HG03469 (cell line): ENCODE measurements around the gene ATXN1.

Source experiments
- ATAC-seq: cut with Tn5 transposase; IDR thresholded peaks from one replicate; pipeline ENCODE4 v1.9.1; 2021; ENCODE audit warnings: mild to moderate bottlenecking, moderate library complexity, moderate number of reproducible peaks; ENCODE audit not compliant: unreplicated experiment

ATXN1 gene

DNA sequence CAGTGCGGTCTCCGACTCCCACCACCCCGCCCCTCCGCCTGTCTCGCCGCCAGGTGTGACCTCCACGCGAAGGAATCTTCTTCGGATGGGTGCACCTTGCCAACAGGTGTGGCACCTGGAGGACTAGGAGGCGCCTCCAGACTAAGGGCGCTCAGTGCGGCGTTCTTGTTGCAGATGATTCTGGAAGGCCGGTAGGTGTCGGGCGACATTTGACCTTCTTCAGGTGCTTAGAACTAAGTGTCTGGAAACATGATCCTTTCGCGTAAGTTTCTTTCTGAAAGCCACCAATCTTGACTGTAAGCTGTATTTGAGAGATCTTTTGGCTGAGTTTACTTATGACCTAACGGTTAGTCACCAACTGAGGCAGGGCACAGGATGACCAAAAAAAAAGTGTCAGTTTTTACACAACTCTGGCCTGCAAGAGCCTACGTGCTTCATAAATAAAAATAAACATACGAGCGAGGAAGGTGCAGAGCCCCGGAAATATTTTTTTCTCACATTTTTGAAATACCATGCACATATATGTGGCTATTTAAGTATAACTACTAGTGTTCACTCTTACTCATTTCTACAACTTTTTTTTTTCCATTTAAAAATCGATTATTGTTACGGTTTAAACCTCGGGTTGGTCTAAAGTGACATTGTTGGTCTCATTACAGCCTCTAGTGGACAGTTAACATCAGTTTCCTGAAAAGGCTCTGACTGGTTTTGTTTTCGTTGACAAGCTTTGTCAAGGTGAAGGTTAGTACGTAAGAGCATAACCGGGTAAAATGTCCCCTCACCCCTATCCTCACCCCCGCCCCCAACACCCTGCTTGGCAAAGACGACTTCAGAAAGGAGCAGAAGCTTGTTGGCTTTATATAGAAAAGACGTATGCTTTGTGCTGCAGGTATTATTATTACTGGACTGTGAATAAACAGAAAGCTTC is 1.6 kb upstream of the ATXN1 start:
- ATAC-seq, result peak; percentile 33

GRCh38 chr6:16762268-16762549 is 949 bp upstream of the ATXN1 start:
- ATAC-seq, result no peak

DNA sequence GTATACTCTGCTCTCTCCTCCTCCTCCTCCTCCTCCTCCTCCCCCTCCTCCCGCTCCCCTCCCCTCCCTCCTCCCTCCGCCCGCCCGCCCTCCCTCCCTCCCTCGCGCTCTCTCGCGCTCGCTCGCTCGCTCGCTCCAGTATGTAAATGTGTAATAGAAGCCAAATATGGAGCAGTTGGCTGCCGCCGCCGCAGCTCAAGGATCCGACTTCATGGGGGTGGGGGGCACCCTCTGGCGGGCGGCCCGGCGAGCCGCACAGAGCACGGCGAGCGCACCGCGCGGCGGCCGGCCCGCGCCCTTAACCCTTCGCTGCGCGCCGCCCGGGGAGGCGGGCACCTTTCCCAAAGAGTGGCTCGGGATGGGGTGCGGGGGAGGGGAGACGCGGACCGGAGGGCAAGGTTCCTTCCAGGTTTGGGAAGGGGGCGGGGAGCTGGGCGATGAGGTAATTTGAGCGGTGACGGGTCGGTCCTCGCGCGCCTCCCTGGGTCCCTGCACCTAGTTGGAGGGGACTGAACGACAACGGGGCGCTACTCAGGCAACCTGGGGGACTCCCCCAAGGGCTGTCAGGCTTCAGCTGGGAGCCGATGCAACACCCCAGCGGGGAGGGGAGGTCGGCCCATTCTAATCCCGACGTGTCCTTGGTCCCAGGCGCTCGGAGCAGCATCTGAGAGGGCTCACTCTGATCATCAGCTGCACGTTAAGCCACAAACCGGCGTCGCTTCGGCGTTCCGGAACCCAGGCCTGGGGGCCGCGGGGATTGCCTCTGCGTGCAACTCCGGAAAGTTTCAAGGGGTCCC is 409 bp upstream of the ATXN1 start:
- ATAC-seq, result peak; percentile 25

DNA sequence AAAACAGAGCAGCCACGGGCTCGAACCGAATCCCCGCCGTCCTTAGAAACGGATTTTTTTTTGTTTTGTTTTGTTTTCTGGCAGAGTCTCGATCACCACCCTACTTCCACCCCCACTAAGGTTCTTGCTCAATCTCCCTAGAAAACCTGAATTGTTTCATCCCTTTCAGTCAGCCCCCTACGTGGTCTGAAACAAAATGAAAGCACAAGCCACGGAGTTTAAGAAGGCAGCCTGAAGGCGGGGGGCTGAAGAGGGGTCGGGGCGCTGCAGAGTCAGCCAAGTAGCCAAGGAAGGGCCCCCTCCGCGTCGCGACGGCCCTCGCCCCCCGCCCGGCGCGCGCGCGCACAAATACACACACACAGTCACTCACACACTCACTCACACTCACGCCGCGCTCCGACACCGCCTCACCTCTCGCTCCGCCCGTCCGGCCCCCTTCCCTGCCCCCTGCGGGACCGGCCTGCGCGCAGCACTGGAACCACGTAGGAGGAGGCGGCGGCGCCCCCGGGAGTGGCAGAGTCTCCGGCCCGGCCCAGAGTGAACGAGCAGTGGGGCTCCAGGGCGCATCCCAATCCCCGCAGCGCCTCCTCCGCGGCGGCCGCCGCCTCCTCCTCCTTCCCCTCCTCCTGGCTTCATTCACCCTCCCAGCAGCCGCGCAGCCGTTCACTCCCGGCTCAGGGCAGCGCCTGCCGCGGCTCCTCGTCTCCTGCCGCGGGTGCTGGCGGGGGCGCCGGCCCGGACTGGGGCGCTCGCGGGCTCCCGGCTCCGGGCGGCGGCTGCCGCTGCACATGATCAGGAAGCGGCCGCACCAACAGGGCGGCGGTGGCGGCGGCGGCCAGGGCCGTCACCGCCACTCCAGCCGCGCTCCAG is 1.4 kb downstream of the ATXN1 start:
- no peak for ATAC-seq

GRCh38 chr6:16759181-16759645 is 2.0 kb downstream of the ATXN1 start:
- no peak for ATAC-seq

- ATAC-seq, result no peak
Measured at GRCh38 chr6:16758163-16758975, 2.9 kb downstream of the ATXN1 start.

DNA sequence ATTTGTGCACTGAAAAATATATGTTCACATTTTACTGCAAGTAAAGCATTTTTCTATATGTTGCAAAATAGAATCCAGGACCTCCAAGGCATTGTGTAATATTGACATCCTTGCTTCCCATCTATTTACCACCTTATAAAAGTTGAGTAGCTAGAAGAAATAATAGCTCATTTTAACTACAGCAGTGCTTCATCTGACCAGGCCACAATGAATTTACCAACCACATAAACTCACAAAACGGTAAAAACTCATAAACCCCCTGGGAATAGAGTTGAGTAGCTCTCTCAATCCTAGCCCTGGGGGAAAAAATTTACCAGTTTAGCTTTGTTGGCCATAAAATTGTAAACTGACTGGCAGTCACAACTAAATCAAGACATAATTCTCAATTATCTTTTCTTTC is 3.9 kb downstream of the ATXN1 start:
- no peak for ATAC-seq

- ATAC-seq, result no peak
Measured at GRCh38 chr6:16756660-16757255, 4.5 kb downstream of the ATXN1 start.

- no peak for ATAC-seq
Measured at GRCh38 chr6:16755544-16755943, 5.7 kb downstream of the ATXN1 start.

GRCh38 chr6:16754876-16755275 is 6.4 kb downstream of the ATXN1 start:
- no peak for ATAC-seq

GRCh38 chr6:16754274-16754673 is 7.0 kb downstream of the ATXN1 start:
- ATAC-seq, result no peak

DNA sequence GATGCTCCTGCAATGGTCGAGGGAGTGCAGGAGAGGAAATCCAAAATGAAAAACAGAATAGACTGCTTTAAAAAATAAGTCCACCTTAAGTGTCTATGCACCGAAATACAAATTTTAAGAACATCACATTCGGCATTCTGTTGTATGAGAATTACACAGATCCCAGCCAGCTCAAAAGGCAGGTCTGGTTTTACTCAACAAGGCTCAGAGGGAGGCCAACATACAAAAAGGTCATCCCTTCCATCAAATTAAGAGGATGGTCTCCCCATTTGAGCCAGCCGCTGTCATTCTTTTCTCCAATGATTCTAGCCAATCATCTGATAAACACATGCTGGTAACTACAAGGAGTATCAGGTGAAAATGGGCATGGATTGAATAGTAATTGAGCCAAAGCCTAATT is 7.9 kb downstream of the ATXN1 start:
- no peak for ATAC-seq

- no peak for ATAC-seq
Measured at GRCh38 chr6:16752206-16752866, 8.9 kb downstream of the ATXN1 start.

GRCh38 chr6:16751251-16751946 is 9.9 kb downstream of the ATXN1 start:
- no peak for ATAC-seq

- no peak for ATAC-seq
Measured at GRCh38 chr6:16750566-16750965, 10.7 kb downstream of the ATXN1 start.

GRCh38 chr6:16749516-16750485 is 11.5 kb downstream of the ATXN1 start:
- no peak for ATAC-seq

- no peak for ATAC-seq
Measured at GRCh38 chr6:16748025-16748319, 13.3 kb downstream of the ATXN1 start.
